Fibroblast of lung (primary cell): ENCODE data around the gene PAFAH1B1.

Source experiments
- CTCF ChIP-seq, 2 donors: IDR thresholded peaks in 1 of 2; conservative IDR thresholded peaks in 1 of 2; 1 replicate in 1 of 2; 2 replicates in 1 of 2; pipeline ENCODE4 v1.5.1; 2011 to 2012; ENCODE audit warnings: low read length in 2 of 2, control low read depth in 1 of 2, inconsistent platforms in 1 of 2, low read depth in 1 of 2, mild to moderate bottlenecking in 1 of 2
- EZH2 ChIP-seq: IDR thresholded peaks from 2 replicates; pipeline ENCODE4 v1.5.1; 2012; ENCODE audit warnings: low read length, control low read depth, mild to moderate bottlenecking; ENCODE audit errors: missing control alignments

- TF ChIP-seq CTCF (conservative IDR thresholded peaks at IDR 0.05 in 1 of 2, IDR thresholded peaks at IDR 0.05 in 1 of 2; ENCODE audit: low read depth in 1 of 2, low read length in 2 of 2) (no peak), EZH2 (no peak)
These were observed 22.4 kb downstream of the PAFAH1B1 start for GRCh38 chr17:2615882-2616281.
